Kidney tubule cell (primary cell): ENCODE measurements around the gene HLA-DQB1.
"Not testable (repeated sequence)": the region's sequence is repeated elsewhere in the genome, so short reads cannot be mapped to it uniquely, and the experiment has no call there.

ENCODE experiments used
- DNase-seq: peaks from one replicate; pipeline ENCODE4 v3.0.0-alpha.2; 2018; ENCODE audit warnings: low spot score

The HLA-DQB1 gene

GRCh38 chr6:32662099-32662498, 4.4 kb downstream of the HLA-DQB1 start:
- DNase-seq = no peak

GRCh38 chr6:32659856-32660595, 6.4 kb downstream of the HLA-DQB1 start:
- no peak for DNase-seq

GRCh38 chr6:32658268-32658897, 8.1 kb downstream of the HLA-DQB1 start:
- DNase-seq = no peak

GRCh38 chr6:32657819-32658218, 8.6 kb downstream of the HLA-DQB1 start:
- DNase-seq = not testable (repeated sequence)

GRCh38 chr6:32657329-32657728, 9.1 kb downstream of the HLA-DQB1 start:
- DNase-seq = not testable (repeated sequence)

GRCh38 chr6:32655203-32655710, 11.2 kb downstream of the HLA-DQB1 start:
- DNase-seq = no peak

GRCh38 chr6:32645047-32645703, 21.3 kb downstream of the HLA-DQB1 start:
- DNase-seq = no peak

- no peak for DNase-seq
These were observed 22.6 kb downstream of the HLA-DQB1 start for GRCh38 chr6:32643904-32644303.

GRCh38 chr6:32642720-32643106, 23.7 kb downstream of the HLA-DQB1 start:
- no peak for DNase-seq

- DNase-seq = not testable (repeated sequence)
These were observed 24.4 kb downstream of the HLA-DQB1 start for GRCh38 chr6:32641785-32642719.

- no peak for DNase-seq
These were observed 25.3 kb downstream of the HLA-DQB1 start for GRCh38 chr6:32641122-32641521.

- no peak for DNase-seq
These were observed 26.7 kb downstream of the HLA-DQB1 start for GRCh38 chr6:32639440-32640394.

- DNase-seq = no peak
These were observed 27.8 kb downstream of the HLA-DQB1 start for GRCh38 chr6:32638532-32639219.

- no peak for DNase-seq
These were observed 28.6 kb downstream of the HLA-DQB1 start for GRCh38 chr6:32637883-32638282.

GRCh38 chr6:32637219-32637880, 29.1 kb downstream of the HLA-DQB1 start, which contains the start of gene HLA-DQA1:
TSS of gene HLA-DQA1 (plus strand) at chr6:32637406. CDS start at chr6:32637459, 53 bp downstream.
- DNase-seq = peak; percentile 28

- DNase-seq = peak; percentile 45
These were observed 30.8 kb downstream of the HLA-DQB1 start for GRCh38 chr6:32635526-32636123.

- DNase-seq = not testable (repeated sequence)
These were observed 36.7 kb downstream of the HLA-DQB1 start for GRCh38 chr6:32629793-32630192.

- DNase-seq = peak; percentile 43
These were observed 38.6 kb downstream of the HLA-DQB1 start for GRCh38 chr6:32627831-32628230.

GRCh38 chr6:32627249-32627648, 39.2 kb downstream of the HLA-DQB1 start:
- DNase-seq = no peak
